Fibroblast of gingiva (primary cell): ENCODE data around the gene RALA.
"Not testable (repeated sequence)": the region's sequence is repeated elsewhere in the genome, so short reads cannot be mapped to it uniquely, and the experiment has no call there.

Experiments used
- DNase-seq: peaks from one replicate; pipeline ENCODE4 v3.0.0-alpha.2; 2011; ENCODE audit warnings: low read depth

RALA gene

GRCh38 chr7:39732837-39733804, 109.7 kb downstream of the RALA start:
- peak; percentile 98 for DNase-seq

GRCh38 chr7:39733881-39734632, 110.7 kb downstream of the RALA start:
- DNase-seq: peak; percentile 90

DNA sequence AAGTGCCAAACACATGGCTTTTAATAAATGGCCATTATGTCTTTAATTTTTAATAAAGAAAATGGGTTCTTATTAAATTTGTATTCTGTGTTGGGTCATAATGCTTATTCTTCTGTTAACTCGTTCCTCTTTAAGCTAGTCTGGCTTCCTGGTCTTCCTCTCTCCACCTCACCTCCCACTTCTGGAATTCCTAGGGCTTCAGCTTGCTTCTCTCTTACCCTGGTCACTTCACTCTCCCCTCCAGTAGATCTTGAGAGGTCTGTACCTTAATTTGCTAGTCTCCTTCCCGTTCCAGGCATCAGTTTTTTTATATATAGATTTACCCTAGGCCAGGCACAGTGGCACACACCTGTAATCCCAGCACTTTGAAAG, 111.2 kb downstream of the RALA start:
- no peak for DNase-seq

- no peak for DNase-seq
Measured at GRCh38 chr7:39735903-39736302, 112.5 kb downstream of the RALA start.

GRCh38 chr7:39741942-39742623, 118.7 kb downstream of the RALA start:
- no peak for DNase-seq

DNA sequence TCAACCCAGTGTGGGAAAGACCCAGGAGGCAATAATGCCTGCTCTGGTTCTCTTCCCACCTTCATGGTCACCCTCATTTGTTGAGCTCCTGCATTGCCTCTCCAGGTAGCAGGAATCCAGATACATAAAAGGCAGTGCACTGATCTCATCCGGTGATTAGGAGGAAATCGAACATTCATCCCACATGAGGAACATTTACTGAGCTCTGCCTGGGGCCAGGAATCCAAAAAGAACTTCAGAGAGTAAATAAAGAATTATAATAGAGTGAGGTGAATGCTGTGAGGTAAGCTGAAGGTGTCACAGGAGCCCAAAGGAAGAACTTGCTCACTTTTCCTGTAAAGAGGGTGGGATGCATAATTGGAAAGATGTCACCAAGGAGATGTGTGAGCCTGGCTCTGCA, 121.2 kb downstream of the RALA start:
- no peak for DNase-seq

DNA sequence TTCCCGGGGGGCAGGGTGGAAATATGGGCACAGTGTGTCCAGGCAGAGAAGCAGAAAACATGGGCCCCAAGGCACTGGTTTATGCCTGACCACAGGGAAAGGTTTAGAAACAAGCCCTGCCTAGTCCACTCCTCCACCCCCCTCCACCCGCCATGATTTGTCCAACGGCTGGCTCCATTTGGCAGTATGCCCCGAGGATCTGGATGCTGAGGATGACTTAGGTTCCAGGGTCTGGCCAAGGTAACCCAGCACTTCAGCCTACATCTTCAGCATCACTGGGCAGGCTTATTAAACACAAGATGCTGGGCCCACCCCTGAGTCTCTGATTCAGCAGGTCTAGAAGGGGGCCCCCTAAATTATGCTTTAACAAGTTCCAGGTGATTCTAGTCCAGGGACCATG, 121.9 kb downstream of the RALA start:
- no peak for DNase-seq

GRCh38 chr7:39746103-39746819, 122.9 kb downstream of the RALA start:
- DNase-seq: peak; percentile 76

GRCh38 chr7:39749177-39749576, 125.8 kb downstream of the RALA start:
- DNase-seq: peak; percentile 66

GRCh38 chr7:39749717-39750116, 126.3 kb downstream of the RALA start:
- no peak for DNase-seq

- DNase-seq: no peak
Measured at GRCh38 chr7:39750253-39751077, 127.1 kb downstream of the RALA start.

GRCh38 chr7:39753237-39753636, 129.9 kb downstream of the RALA start:
- DNase-seq: not testable (repeated sequence)

DNA sequence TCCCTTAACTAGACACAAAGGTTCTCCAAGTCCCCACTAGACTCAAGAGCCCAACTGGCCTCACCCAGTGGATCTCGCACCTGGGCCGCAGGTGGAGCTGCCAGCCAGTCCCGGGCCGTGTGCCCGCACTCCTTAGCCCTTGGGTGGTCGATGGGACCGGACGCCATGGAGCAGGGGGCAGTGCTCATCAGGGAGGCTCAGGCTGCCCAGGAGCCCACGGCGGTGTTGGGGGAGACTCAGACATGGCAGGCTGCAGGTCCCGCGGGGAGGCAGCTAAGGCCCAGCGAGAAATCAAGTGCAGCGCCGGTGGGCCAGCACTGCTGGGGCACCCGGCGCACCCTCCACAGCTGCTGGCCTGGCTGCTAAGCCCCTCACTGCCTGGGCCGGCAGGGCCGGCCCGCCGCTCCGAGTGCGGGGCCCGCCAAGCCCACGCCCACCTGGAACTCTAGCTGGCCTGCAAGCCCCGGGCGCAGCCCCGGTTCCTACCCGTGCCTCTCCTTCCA, 130.5 kb downstream of the RALA start:
- no peak for DNase-seq

GRCh38 chr7:39754326-39755120, 131.2 kb downstream of the RALA start:
- DNase-seq: peak; percentile 54

- no peak for DNase-seq
Measured at GRCh38 chr7:39757604-39758003, 134.2 kb downstream of the RALA start.
